ENCODE measurements around the gene CPA2.

Gene CPA2

DNA sequence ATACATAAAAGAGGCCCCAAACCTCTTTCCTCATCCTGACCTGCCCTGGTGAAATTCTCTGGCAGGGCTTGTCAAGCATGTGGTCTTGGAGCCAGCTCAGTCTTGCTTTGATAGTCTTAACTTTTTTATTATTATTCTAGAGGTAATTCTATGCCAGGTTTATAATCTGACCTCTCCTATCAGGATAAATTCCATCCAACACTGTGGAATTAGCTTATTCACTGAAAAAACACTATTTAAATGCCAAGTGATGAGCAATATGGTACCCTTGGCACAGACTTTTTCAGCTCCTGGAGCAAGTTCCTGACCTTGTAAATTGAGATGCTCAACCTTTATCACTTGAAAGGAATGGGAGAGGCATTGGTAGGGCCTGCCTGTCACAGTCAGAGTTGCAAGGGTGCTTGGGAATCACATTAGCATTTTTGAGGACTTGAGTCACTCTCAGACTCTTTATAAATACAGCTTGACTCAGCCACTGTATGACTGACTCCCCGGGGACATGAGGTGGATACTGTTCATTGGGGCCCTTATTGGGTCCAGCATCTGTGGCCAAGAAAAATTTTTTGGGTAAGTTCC, 26.1 kb downstream of the CPA2 start, which contains the start of gene CPA4:
Gene CPA4, plus strand, starts transcription at position 480 of the 576 bp plus-strand sequence. Its CDS starts 20 bp downstream, at position 500.
- DNase-seq (ENCODE audit: extremely low read depth, insufficient read length) = no peak
- TF ChIP-seq, protein P1, sequence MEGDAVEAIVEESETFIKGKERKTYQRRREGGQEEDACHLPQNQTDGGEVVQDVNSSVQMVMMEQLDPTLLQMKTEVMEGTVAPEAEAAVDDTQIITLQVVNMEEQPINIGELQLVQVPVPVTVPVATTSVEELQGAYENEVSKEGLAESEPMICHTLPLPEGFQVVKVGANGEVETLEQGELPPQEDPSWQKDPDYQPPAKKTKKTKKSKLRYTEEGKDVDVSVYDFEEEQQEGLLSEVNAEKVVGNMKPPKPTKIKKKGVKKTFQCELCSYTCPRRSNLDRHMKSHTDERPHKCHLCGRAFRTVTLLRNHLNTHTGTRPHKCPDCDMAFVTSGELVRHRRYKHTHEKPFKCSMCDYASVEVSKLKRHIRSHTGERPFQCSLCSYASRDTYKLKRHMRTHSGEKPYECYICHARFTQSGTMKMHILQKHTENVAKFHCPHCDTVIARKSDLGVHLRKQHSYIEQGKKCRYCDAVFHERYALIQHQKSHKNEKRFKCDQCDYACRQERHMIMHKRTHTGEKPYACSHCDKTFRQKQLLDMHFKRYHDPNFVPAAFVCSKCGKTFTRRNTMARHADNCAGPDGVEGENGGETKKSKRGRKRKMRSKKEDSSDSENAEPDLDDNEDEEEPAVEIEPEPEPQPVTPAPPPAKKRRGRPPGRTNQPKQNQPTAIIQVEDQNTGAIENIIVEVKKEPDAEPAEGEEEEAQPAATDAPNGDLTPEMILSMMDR (IDR thresholded peaks at IDR 0.05; ENCODE audit: insufficient read depth, low read length, poor library complexity, severe bottlenecking) = no peak
- H3K36me3 ChIP-seq (ENCODE audit: control insufficient read depth, insufficient read depth, low read length) = no peaks in the 10 kb centered on the region
- no peaks in the 10 kb centered on the region for H3K27me3 ChIP-seq (replicated peaks; ENCODE audit: control insufficient read depth, insufficient read depth, low read length)
- no peak within 1 kb of the TSS for H3K4me3 ChIP-seq (replicated peaks; ENCODE audit: low read depth, low read length)

DNA sequence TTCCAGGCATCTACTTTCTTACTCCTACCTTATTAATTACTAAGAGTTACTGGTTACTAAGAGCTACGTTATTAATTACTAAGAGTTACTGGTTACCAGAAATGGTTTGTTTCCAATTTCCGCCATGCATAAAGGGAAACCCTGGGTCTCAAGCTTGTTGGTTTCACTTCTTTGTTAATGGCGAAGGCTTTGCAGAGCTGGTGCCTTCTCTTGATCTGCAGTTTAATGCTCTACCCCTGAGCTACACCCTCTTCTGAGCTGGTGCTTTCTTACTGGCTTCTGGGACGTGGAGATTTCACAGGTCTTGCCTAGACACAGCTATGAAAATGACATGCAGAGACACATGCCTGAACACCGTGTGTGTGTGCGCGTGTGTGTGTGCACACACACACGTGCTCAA, 26.9 kb downstream of the CPA2 start:
- H3K27me3 ChIP-seq (replicated peaks; ENCODE audit: control insufficient read depth, insufficient read depth, low read length) = no peaks in the 10 kb centered on the region
- H3K36me3 ChIP-seq (ENCODE audit: control insufficient read depth, insufficient read depth, low read length) = no peaks in the 10 kb centered on the region
- H3K4me3 ChIP-seq (replicated peaks; ENCODE audit: low read depth, low read length) = no peak overlapping the region
- TF ChIP-seq, protein P1 (IDR thresholded peaks at IDR 0.05; ENCODE audit: insufficient read depth, low read length, poor library complexity, severe bottlenecking) = no peak
- no peak for DNase-seq (ENCODE audit: extremely low read depth, insufficient read length)

DNA sequence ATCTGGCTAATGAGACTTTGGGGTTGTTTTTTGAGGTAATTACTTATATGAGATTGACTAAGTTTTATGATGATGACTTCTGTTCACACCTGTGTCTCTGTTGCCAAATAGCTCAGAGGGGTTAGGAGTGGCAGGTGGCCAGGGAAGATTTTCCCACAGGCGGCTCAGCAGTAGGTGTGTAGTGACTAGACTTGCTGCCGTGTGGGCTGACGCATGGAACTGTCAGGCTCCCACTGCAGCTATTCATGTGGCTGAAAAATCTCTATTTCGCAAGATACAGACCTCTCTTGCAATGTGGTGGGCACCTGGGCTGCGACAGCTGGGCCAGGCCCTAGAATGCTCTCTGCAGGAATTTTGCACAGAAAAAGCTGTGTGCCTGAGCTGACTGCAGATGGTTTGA, 27.7 kb downstream of the CPA2 start:
- DNase-seq (ENCODE audit: extremely low read depth, insufficient read length) = no peak
- no peak overlapping the region for H3K4me3 ChIP-seq (replicated peaks; ENCODE audit: low read depth, low read length)
- TF ChIP-seq, protein P1 (IDR thresholded peaks at IDR 0.05; ENCODE audit: insufficient read depth, low read length, poor library complexity, severe bottlenecking) = no peak
- no peaks in the 10 kb centered on the region for H3K27me3 ChIP-seq (replicated peaks; ENCODE audit: control insufficient read depth, insufficient read depth, low read length)
- H3K36me3 ChIP-seq (ENCODE audit: control insufficient read depth, insufficient read depth, low read length) = no peaks in the 10 kb centered on the region

DNA sequence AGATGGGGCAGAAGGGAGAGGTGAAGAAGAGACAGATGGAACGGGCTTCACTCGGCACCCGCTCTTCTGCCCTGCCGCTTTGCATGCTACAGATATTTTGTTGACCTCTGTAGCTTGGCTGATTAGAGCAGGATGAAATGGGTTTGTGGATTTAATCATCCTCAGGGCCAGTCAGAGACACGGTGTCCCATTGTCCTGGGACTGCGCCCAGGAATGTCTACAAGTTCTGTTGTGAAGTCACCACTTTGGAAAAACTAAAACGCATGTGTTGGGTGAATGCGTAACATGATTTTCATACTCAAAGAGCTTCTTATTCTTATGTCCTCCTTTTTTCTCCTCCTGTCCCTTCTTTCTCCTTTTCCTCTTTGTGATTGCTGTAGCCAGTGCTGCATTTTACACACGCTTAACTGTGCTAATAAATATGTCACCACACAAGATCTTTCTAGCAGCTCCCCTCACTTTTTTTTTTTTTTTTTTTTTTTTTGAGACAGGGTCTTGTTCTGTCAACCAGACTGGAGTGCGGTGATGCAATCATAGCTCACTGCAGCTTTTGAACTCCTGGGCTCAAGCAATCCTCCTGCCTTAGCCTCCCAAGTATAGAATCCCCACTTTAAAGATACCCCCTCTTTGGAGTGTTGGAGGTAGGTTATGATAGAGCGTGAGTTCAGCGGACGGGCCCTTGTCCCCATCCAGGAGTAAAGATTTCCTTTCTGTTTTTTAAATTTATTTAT, 29.7 kb downstream of the CPA2 start:
- no peaks in the 10 kb centered on the region for H3K27me3 ChIP-seq (replicated peaks; ENCODE audit: control insufficient read depth, insufficient read depth, low read length)
- no peaks in the 10 kb centered on the region for H3K36me3 ChIP-seq (ENCODE audit: control insufficient read depth, insufficient read depth, low read length)
- no peak for DNase-seq (ENCODE audit: extremely low read depth, insufficient read length)
- H3K4me3 ChIP-seq (replicated peaks; ENCODE audit: low read depth, low read length) = no peak overlapping the region
- TF ChIP-seq, protein P1 (IDR thresholded peaks at IDR 0.05; ENCODE audit: insufficient read depth, low read length, poor library complexity, severe bottlenecking) = no peak

DNA sequence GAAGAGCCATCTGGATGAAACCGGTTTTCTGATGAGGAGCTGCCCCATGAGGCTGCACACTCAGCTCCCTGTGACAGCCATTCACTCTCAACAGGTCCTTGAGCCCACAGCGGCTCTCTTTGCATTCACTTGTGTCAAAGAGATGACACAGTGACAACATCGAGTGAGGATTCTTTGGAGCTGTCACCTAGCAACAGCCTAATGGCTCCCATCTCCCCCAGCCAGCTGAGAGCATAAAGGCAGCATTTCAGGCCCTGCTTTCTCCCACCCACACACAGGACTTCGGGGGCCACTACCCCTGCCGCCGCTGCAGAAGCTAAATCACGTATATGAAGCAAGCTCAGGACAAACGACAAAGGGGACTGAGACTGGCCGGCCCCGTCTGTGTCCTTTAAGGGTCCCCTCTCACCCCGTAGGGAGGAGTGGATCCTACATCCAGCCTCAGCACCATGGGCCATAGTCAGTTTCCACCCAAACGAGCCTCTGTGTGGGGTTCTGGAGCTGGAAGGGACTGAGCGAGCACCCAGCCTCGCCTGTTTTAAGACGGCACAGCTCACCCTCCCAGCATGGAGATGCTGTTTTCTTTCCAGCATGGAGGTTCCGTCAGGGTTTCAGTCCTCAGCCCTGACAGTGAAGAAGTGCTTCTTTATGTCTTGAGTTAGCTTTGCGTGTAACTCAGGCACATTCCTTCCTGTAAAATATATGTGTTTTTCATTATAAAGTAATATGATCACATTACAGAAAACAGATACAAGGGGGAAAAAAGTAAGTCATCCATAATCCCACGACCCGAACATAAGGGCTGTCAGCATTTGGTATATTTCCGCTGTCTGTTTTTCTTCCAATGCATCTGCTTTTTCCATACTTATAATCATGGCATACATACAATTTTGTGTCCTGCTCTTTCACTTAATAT, 31.2 kb downstream of the CPA2 start:
- DNase-seq (ENCODE audit: extremely low read depth, insufficient read length) = no peak
- TF ChIP-seq, protein P1 (IDR thresholded peaks at IDR 0.05; ENCODE audit: insufficient read depth, low read length, poor library complexity, severe bottlenecking) = no peak
- no peaks in the 10 kb centered on the region for H3K27me3 ChIP-seq (replicated peaks; ENCODE audit: control insufficient read depth, insufficient read depth, low read length)
- H3K4me3 ChIP-seq (replicated peaks; ENCODE audit: low read depth, low read length) = no peak overlapping the region
- no peaks in the 10 kb centered on the region for H3K36me3 ChIP-seq (ENCODE audit: control insufficient read depth, insufficient read depth, low read length)
